GM19351 (cell line): ENCODE measurements around the gene KCNQ1.

ENCODE experiments used
- ATAC-seq: cut with Tn5 transposase; IDR thresholded peaks from one replicate; pipeline ENCODE4 v1.9.1; 2021; ENCODE audit warnings: mild to moderate bottlenecking, moderate library complexity; ENCODE audit not compliant: unreplicated experiment

Gene KCNQ1

DNA sequence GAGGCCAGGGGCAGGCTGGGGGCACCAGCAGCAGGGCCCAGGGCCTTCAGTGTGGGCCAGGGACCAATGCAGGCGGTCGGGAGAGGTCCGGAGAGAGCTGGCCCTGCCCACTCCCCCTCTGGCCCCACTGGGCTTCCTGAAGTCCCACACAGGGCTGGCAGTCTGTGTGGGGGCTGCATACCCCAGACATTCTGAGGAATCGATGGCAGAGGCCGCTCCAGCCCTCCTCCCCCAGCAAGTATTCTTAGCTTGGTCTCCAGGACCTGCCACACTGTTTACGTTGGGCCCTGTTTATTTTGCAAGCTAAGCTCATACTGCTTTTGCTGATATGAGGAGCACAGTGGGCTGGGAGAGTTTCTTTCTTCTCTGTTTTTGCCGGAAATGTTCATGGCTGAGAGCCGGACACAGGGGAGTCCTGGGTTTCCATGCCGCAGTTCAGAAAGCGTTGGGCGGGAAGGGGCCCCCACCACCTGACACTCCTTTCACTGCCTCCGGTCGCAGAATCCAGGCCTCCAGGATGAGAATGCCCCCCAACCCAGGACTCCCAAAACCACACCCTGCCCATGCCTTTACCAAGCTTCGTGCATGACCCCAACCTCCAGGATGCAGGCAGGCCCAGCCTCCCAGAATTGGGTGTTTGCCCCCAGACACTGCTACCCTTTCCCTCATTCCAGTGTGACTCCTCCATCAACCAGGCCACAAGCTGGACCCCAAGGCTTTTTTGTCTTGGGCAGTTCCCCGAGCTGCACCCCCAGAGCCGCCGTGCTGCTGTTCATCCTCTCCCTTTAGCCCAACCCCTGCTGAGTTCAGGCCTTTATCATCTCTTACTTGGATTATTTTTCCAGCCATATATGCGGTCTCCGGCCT lies 336.8 kb downstream of the KCNQ1 start:
- no peak for ATAC-seq

DNA sequence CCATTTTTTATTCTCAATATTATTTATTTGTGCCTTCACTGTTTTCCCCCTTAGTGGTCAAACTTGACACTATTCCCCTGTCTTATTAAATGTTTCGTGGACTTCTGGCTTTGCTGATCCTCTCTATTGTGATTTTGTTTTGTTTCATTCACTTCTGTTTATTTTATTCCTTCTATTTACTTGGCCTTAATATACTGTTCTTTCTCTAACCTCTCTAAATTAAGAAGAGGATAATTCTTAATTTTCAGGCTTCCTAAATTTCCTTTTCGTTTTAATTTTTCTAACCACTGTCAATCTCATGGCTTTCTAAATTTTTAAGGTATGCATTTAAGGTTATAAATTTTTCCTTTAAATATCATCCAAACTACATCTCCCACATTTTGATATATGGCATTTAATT lies 338.0 kb downstream of the KCNQ1 start:
- no peak for ATAC-seq

DNA sequence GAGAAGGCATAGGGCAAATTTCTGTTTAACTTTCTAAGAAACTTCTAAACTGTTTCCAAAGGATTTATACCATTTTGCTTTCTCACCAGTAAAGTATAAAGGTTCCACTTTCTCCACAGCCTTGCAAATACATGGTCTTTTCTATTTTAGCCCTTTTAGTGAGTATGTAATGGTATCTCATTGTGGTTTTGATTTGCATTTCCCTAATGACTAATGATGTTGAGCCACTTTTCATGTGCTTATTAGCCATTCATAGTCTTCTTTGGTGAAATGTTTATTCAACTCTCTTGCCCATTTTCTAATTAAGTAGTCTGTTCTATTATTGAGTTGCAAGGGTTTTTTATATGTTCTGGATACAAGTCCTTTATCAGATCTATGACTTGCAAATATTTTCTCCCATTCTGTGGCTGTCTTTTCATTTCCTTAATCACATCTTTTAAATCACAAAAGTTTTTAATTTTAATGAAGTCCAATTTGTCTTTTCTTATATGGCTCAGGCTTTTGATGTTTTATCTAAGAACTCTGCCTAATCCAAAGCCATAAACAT lies 338.8 kb downstream of the KCNQ1 start:
- no peak for ATAC-seq

DNA sequence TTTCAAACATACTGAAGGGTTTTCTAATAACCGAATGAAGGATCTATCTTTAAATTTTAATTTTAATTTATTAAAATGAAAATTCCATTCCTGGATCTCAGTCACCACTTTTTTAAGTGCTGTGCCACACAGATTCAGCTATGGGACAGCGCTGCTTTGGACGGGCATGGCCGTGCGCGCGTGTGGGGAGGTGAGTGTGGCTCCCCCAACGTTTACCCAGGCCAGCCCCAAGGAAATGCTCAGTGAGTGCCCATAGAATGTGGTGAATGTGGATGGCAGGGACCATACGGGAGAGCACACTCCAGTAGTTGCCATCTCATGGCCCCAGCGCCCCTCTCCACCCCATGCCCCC lies 343.0 kb downstream of the KCNQ1 start:
- ATAC-seq = no peak

DNA sequence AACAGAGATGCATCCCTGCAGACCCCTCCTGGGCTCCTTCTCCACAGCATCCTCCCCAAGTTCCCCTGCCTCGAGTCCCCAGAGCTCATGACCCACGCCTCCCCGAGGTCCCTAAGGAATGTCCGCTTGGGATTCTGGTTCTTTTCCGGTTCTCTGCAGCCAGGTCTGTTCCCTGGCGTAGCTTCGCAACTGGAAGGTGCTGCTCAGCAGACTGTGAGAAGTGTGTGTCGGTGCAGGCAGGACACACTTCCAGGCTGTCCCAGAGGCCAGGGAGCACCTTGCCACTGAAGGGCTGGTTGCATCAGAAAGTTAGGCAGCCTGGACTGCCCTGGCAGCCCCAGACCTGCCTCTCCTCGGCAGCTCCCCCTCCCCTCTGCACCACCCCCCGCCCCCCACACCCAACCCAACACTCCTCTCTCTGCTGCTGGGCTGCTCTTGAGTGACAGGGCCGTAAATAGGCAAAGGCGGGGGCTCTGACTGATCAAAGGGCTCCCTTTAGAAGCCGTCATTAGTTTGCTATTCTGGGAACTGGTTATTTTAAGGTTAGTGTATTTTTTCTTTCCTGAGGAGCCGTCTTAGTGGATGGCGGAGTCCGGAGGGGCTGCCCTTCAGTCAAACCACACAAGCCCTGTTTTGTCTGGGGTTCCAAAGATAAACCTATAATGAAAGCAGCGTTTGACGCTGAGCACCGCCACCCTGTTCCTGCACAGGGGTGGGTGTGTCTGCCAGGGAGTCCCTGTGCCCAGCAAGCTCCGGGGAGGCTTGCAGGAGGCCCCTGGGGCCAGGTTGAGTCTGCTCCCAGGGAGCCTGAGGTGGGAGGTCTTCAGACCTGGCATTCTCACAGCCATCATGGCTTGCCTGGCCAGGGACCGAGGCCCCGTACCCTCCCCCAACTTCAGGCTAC lies 343.6 kb downstream of the KCNQ1 start:
- no peak for ATAC-seq

DNA sequence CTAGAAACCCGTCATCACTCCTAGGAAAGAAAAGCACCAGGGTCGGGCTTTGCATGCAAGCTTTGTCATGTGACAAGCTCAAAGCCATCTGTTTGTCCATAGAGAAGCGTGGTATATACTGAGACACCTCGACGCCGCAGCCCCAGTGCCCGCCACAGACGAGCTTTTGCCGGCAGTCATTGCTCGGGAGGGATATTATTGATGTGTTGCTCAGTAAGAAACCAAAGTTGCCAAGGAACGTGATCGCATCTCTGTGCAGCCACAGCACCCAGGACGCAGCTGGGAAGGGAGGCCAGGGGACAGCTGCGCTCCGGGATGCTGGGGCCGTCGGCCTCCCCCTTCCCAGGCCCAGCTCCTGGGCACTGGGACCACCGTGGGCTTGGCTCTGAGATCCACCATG lies 344.5 kb downstream of the KCNQ1 start:
- ATAC-seq = no peak

DNA sequence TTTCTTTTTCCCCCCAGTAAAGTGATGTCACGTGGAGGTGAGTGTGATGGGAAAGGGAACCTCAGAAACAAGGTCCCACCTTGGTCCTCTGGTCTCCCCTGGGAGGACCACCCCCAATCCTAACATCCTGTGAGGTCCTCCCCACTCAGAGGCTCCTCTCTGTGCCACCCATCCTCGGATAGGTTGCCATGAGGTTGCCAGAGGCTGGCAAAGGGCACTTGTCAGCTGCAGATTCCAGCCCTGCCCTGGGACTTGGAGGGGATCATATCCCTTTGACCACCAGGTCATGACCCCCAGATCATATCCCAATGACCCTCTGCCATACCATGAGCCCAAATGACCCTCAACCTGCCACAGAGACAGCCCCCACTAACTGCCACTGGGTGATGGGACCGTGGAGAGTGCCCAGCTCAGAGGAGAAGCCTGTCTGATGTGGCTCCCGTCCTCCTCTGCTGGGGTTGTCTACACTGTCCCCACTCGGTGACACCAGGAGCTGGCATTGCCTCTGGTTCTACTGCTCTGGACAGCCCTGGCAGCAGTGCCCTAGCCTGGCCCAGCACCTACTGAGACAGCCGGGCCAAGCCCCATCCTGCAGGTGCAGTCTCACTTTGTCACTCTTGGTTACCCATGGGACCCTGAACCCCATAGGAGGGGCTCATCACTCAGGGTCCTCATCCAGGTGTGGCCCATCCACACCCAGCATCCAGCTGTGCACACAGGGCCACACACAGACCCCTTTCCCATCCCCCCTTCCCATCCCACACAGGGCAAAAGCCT lies 345.2 kb downstream of the KCNQ1 start:
- no peak for ATAC-seq

DNA sequence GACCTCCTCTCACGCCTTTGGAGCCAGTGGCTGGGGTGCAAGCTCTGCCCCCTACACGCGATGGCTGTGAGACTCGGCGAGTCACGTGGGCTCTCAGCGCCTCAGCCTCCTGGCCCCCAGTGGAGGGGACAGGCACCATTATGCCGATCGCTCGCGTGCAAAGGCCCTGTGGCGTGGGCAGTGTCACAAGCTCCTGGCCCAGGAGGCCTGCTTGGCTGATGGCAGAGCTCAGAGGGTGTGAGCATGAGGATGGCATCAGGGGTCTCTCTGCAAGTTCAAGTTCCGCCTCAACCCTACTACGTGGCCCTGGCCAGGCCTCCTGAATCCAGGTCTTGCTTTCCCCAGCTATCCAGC lies 345.7 kb downstream of the KCNQ1 start:
- ATAC-seq = no peak

DNA sequence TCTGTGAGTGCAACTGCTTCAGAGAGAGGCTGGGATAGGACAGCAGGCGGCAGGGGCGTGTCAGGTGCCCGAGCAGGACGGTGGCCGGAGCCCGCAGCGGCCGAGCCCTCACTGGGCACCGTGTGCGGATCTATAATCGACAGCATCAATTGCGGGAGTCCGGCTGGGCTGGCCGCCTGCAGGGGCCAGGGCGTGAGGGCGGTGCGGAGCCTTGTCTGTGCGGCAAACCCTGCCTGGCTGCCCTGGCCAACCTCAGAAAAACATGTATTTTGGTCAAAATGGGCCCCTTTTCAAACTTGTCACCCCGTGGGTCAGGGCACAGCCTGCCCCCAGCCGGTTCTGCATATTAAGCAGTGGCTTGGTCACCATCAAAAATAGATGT lies 346.3 kb downstream of the KCNQ1 start:
- no peak for ATAC-seq

DNA sequence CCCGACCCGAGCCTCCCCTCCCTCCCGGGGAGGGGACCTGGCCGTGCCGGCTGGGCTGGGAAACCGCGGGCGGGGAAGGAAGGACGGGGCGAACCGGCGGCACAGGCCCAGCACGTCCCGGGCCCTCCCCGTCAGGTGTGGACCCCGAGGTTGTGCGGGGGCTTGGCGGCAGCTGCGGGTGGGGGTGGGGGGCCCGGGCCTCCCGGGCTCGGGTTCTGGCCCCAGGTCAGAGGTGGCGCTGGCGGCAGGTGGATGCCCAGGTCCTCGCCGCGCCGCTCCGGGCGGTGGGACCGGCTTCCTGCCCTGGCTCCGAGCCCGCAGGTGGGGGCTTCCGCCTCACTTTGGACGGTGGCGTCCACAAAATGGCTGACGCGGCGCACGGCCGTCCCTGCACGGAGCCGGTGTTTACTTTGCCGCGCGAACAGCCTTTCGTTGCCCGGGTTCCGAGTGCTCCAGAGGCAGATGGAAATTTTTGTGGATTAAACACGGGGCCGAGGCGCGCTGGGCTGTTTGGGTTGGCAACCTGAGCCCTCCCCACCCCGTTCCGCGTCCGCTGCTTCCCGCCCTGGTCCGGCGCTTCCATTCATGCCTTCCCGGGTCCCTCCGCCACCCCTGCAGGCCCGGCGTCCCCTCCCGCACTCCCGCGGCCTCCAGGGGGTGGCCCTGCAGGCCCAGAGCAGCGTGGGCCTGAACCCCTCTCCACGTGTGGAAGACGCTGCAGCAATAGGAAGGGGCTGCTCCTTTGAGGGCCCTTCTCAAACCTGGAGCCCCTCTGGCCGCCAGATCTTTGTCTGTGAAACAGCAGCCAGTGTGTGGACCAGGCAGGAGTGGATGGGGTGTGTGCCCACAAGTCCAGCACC lies 346.9 kb downstream of the KCNQ1 start:
- ATAC-seq = no peak

DNA sequence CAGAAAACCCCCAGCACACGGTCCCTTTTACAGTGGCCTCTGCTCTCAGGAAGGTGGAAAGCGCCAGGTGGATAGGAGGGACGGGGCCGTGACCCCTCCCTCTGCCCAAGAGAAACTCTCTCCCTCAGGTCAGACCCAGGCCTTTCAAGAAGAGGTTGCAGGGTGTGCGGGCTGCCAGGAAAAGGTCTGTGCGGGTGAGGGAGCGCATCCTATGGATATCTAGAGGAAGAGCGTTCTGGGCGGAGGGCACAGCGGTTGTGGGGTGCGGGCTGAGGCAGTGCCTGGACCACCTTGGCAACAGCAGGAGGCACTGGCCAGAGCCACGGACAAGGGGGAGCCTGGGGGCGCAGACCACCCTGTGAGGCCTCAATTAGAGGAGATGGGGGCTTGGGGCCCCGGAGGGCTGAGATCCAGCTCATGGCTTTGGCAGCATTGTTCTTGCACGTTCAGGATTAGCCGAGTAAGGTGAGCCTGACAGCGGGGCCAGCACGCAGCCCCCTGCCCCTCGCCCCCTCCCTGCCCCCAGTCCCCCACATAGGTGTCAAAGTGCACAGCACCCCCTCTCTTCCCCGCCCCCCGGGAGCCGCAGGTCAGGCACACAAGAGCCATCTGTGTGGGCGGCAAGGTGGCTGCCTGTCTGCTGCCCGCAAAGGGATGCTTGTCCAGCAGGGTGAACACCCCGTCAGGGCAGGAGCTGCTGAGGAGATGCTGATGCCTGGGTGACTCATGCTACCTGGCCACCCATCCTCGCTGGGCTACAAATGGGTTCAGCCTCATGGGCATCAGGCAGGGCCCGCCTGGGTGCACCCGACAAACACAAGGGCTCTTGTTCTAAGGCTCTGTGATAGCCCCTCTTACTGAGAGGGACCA lies 347.8 kb downstream of the KCNQ1 start:
- ATAC-seq = no peak

DNA sequence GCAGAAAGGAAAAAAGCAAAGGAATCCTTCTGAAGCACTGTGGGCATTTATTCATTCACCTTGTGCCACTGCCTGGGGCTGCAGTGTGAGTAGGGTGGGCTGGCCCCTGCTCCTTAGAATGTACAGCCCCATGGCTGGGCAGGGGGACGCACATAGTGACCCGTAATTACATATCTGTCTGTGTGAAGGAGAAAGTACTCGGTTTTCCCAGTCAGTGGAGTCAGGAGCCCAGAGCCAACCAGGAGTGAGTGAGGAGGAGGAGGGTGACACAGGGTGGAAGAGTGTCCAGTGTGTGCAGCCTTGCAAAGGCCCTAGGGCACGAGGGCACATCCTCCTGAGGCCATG lies 348.9 kb downstream of the KCNQ1 start:
- no peak for ATAC-seq

DNA sequence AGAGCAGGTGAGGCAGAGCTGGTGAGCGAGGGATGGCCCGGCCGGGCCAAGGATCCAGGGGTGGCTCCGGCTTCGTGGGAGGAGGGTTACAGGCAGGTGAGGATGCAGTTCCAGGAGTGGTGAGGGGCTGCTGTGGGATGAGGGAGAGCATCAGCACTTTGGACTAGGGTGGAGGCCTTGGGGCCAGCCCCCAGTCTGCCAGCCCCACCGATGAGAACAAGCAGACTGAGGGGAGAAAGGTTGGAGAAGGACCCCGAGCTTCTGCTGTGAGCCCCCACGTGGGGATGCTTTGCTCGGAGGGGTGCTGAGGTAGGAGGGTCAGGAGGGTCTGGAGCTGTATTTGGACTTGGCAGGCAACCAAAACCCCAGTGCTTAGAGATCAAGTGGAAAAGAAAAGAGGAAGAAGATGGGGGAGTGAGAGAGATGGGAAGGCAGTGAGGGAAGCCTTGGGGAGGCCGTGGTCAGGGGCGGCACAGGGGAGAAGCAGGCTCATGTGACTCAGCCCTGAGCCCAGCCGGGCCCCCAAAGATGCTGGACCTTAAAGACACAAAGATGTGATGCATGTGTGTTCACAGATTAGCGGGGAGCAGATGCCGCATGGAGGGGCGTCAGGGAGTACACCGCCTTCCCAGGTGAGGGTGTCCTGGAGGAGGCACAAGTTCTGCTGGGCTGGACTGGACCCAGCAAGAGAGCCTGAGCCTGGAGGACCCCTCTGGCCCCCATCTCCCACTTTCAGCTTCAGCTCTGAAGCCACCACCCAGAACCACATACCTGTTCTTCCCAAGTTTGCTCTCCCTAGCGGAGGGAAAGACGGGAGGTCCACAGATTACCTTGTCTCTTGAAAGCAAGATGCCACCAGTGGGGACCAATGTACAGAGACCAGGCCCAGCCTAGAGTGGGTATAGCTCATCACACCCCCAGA lies 349.5 kb downstream of the KCNQ1 start:
- ATAC-seq = no peak

DNA sequence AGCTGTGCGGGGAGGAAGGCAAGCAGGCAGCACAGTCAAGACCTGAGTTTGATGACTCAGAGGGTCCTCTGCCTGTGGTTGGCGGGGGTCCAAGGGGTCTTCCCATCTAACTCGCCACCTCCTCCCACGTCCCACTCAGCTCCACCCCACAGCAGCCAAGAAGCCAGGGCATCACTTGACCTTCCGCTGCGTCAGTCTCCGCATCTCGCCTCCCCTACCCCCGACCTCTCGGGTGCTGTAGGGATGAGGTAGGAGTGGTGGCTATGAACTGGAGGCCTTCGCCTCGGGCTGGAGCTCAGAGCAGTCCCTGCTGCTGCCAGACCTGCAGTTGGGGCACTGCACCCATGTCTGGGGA lies 350.1 kb downstream of the KCNQ1 start:
- ATAC-seq = no peak

DNA sequence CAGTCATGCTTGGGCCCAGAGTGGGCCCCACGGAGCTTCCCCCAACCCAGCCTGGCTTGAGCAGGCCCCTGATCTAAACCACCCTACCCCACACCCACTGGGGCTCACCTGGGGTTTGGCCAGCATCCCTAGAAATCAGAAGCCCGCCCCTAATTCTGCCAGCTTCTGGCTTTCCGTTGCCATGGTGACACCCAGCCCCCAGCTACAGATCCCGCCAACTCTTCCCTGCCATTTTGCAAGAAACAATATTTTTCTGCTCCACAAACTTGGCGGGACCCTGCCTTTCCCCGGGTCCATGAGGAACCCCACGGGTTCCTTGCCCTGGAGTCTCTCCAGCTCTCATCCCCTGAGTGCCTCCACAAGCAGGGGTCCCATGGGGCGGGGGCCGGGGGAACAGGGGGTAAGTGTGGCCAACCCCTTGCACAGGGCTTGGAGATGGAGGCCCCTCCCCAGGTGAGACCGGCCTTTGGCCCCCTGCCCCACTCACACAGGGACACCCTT lies 350.7 kb downstream of the KCNQ1 start:
- no peak for ATAC-seq

DNA sequence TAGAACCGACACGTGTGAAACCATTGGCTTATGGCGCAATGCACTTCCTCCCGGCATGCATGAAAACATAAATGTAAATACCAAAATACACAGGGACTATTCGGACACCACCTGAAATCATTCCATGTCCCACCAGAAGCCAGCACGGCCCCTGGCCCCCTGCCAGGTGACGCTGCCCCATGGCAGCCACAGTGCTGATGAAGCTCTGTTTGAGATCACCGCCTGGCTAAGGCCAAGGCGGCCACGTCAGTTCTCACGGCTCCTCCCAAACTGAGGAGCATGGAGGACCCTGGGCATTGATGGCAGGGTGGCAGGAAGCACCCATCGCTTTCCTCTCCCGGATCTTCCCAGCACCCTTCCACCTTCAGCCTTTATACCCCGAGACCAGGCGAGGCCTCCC lies 351.3 kb downstream of the KCNQ1 start:
- ATAC-seq = no peak

DNA sequence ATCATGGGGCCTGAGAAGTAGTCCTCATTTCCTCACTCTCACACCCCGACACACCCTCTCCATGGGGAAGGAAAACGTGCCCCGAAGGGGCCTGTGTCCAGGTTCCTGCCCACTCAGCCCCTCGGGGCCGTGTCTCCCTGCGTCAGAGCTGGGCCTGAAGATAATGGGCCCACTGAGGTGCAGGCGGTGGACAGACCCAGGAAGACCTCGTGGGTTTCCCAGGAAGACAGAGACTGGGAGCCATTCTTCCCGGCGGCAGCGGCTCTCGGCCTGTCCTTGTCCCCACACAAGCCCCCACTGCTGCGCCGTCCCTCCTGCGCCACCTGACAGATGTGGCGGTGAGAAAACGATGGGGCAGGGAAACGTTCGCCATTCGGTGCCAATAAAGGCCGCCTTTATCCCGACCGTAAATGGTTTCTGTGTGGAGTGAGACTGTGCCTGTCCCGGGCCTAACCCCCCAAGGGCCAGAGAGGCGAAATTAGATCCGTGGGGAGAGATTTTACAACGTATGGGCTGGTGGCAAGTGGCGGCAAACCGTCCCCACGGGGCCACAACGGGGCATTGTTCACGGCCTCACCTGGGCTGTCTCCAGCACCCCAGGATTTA lies 351.8 kb downstream of the KCNQ1 start:
- ATAC-seq = no peak
